ENCODE data around the gene APP.

APP gene

DNA sequence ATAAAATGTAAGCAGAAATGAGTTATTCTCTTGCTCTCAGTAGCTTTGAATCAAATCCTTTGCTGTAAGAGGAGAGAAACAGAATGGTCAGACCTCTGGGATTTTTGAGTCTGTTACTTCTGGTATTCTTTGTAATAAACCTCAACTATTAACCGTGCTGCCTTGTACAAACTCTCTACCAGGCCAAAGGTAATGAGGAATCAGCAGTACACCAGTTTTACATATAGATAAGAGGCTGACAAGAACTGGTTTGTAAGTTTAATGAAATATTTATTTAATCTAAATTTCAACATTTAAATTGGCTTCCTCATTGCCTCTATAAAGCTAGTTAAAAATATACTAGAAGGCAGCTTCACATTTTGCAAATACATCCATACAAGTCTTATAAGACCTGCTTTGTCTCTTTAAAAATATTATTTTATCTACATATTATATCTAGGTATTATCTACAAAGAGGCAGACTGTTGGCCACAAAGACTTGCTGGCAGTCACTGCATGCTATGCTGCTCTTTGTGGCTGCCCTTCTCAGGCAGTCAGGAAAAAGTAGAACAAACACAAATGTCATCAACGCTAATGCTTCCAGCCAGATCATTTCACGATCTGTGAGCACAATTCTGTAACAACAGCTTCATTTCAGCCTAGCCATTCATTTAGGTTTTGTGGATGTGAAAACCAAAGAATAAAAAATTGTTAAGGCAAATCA lies 262.8 kb downstream of the APP start:
- no peak for TF ChIP-seq ZNF561 (tag by site-specific recombination; IDR thresholded peaks at IDR 0.05; ENCODE audit: borderline replicate concordance)
- TF ChIP-seq ZNF473 (tag by site-specific recombination; IDR thresholded peaks at IDR 0.05) = no peak
- TF ChIP-seq ZBTB7A (tag by site-specific recombination; IDR thresholded peaks at IDR 0.05; ENCODE audit: low read depth) = no peak
- no peak for TF ChIP-seq ZNF391 (tag by site-specific recombination; IDR thresholded peaks at IDR 0.05; ENCODE audit: borderline replicate concordance, low read depth)
- no peak for TF ChIP-seq ZFP3 (tag by site-specific recombination; IDR thresholded peaks at IDR 0.05; ENCODE audit: low read depth)
- TF ChIP-seq, protein P1, sequence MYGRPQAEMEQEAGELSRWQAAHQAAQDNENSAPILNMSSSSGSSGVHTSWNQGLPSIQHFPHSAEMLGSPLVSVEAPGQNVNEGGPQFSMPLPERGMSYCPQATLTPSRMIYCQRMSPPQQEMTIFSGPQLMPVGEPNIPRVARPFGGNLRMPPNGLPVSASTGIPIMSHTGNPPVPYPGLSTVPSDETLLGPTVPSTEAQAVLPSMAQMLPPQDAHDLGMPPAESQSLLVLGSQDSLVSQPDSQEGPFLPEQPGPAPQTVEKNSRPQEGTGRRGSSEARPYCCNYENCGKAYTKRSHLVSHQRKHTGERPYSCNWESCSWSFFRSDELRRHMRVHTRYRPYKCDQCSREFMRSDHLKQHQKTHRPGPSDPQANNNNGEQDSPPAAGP (tag by site-specific recombination; IDR thresholded peaks at IDR 0.05) = no peak
- no peak for TF ChIP-seq WT1 (tag by site-specific recombination; IDR thresholded peaks at IDR 0.05)
- TF ChIP-seq ZNF830 (tag by site-specific recombination; IDR thresholded peaks at IDR 0.05; ENCODE audit: low read depth) = no peak
- TF ChIP-seq ZNF10 (tag by site-specific recombination; IDR thresholded peaks at IDR 0.05) = no peak
- no peak for TF ChIP-seq TCF7L2 (IDR thresholded peaks at IDR 0.05; ENCODE audit: borderline replicate concordance, low read depth, low read length)
- TF ChIP-seq ZFP69B (tag by site-specific recombination; IDR thresholded peaks at IDR 0.05) = no peak
- ChIA-PET CTCF (interaction anchor here (0.8 to 1.2 kb wide), 2 partner anchors 11 to 18 kb away, joined by 3 read pairs; no protein-coding TSS in a partner anchor), POLR2A (no interaction called here)
- H3K4me3 ChIP-seq (ENCODE audit: low read depth, low read length) = no peak overlapping the region
- H3K27ac ChIP-seq (ENCODE audit: extremely low read depth, low read depth, low read length) = no peak overlapping the region
- peaks cover 7 to 24% of the 10 kb centered on the region in 2 experiments; a peak in 2 of 3 replicates for H3K36me3 ChIP-seq (ENCODE audit: control insufficient read depth in 2 of 2, insufficient read depth in 1 of 2, low read length in 2 of 2)
- no peaks in the 10 kb centered on the region for H3K9me3 ChIP-seq (ENCODE audit: control insufficient read depth, insufficient read depth, low read depth, low read length)
- H3K4me1 ChIP-seq (ENCODE audit: control insufficient read depth, insufficient read depth, low read length) = no peaks in the 10 kb centered on the region

DNA sequence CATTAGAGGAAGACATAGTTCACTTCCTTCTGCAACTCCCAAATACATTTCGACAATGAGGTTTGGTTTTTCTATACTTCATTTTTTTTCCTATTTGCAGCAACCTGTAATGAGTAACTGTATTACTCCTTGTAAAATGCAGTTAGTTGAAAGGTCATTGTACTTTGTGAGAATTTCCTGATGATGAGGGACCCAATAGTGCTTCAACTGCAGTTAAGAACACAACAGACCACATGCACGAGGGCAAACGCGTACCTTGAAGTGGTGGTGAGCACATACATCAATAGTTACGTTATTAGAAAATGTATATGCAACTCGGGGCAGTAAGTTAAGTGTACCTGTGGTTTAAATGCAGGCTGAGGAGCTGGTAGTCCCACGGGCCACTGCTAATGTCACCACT lies 264.0 kb downstream of the APP start:
- TF ChIP-seq WT1 (tag by site-specific recombination; IDR thresholded peaks at IDR 0.05) (no peak), ZNF174 (tag by site-specific recombination; IDR thresholded peaks at IDR 0.05) (no peak)

DNA sequence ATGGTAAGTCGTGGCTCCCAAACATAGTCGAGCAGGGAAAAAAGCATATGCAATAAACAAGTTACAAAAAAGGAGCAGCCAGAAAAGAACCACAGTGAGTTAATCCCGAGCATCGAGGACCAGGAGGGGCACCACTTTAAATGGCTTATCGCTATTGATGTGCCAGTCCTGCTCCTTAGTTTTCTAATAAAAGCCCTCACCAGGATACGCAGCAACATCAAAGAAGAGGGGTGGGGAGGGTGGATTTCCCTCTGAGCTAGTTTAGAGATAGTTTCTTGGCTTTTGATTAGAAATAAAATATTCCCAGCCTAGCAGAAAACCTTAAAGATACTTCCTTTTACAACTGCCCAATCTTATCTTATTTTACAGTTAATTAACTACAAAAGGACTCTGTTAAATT lies 265.4 kb downstream of the APP start:
- Histone ChIP-seq H3K36me3 (ENCODE audit: control insufficient read depth in 2 of 2, insufficient read depth in 1 of 2, low read length in 2 of 2) (peaks cover 5 to 18% of the 10 kb centered on the region in 2 experiments; a peak in 2 of 3 replicates), H3K4me1 (ENCODE audit: control insufficient read depth, insufficient read depth, low read length) (no peaks in the 10 kb centered on the region), H3K9me3 (ENCODE audit: control insufficient read depth, insufficient read depth, low read depth, low read length) (no peaks in the 10 kb centered on the region), H3K4me3 (ENCODE audit: low read depth, low read length) (no peak overlapping the region), H3K27ac (ENCODE audit: extremely low read depth, low read depth, low read length) (no peak overlapping the region)
- ChIA-PET CTCF (interaction anchor here (0.6 kb wide), 1 partner anchor 23 kb away, joined by 3 read pairs; no protein-coding TSS in a partner anchor), POLR2A (no interaction called here)
- no peak for TF ChIP-seq ZNF624 (tag by site-specific recombination; IDR thresholded peaks at IDR 0.05)
- TF ChIP-seq, protein P2, sequence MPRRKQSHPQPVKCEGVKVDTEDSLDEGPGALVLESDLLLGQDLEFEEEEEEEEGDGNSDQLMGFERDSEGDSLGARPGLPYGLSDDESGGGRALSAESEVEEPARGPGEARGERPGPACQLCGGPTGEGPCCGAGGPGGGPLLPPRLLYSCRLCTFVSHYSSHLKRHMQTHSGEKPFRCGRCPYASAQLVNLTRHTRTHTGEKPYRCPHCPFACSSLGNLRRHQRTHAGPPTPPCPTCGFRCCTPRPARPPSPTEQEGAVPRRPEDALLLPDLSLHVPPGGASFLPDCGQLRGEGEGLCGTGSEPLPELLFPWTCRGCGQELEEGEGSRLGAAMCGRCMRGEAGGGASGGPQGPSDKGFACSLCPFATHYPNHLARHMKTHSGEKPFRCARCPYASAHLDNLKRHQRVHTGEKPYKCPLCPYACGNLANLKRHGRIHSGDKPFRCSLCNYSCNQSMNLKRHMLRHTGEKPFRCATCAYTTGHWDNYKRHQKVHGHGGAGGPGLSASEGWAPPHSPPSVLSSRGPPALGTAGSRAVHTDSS (tag by site-specific recombination; IDR thresholded peaks at IDR 0.05) = no peak
- TF ChIP-seq ZNF510 (tag by site-specific recombination; IDR thresholded peaks at IDR 0.05; ENCODE audit: insufficient replicate concordance) = no peak
- TF ChIP-seq ZNF548 (tag by site-specific recombination; IDR thresholded peaks at IDR 0.05) = no peak
- no peak for TF ChIP-seq ZNF426 (tag by site-specific recombination; IDR thresholded peaks at IDR 0.05)
- no peak for TF ChIP-seq SCRT1 (tag by site-specific recombination; IDR thresholded peaks at IDR 0.05; ENCODE audit: borderline replicate concordance)
- TF ChIP-seq, protein P3, sequence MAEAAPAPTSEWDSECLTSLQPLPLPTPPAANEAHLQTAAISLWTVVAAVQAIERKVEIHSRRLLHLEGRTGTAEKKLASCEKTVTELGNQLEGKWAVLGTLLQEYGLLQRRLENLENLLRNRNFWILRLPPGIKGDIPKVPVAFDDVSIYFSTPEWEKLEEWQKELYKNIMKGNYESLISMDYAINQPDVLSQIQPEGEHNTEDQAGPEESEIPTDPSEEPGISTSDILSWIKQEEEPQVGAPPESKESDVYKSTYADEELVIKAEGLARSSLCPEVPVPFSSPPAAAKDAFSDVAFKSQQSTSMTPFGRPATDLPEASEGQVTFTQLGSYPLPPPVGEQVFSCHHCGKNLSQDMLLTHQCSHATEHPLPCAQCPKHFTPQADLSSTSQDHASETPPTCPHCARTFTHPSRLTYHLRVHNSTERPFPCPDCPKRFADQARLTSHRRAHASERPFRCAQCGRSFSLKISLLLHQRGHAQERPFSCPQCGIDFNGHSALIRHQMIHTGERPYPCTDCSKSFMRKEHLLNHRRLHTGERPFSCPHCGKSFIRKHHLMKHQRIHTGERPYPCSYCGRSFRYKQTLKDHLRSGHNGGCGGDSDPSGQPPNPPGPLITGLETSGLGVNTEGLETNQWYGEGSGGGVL (tag by site-specific recombination; IDR thresholded peaks at IDR 0.05) = no peak
- TF ChIP-seq ZNF146 (tag by site-specific recombination; IDR thresholded peaks at IDR 0.05) = no peak
- TF ChIP-seq, protein P4, sequence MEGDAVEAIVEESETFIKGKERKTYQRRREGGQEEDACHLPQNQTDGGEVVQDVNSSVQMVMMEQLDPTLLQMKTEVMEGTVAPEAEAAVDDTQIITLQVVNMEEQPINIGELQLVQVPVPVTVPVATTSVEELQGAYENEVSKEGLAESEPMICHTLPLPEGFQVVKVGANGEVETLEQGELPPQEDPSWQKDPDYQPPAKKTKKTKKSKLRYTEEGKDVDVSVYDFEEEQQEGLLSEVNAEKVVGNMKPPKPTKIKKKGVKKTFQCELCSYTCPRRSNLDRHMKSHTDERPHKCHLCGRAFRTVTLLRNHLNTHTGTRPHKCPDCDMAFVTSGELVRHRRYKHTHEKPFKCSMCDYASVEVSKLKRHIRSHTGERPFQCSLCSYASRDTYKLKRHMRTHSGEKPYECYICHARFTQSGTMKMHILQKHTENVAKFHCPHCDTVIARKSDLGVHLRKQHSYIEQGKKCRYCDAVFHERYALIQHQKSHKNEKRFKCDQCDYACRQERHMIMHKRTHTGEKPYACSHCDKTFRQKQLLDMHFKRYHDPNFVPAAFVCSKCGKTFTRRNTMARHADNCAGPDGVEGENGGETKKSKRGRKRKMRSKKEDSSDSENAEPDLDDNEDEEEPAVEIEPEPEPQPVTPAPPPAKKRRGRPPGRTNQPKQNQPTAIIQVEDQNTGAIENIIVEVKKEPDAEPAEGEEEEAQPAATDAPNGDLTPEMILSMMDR (tag by site-specific recombination; IDR thresholded peaks at IDR 0.05) = no peak
- no peak for TF ChIP-seq ZBTB17 (tag by site-specific recombination; IDR thresholded peaks at IDR 0.05)
- TF ChIP-seq YY2 (tag by site-specific recombination; IDR thresholded peaks at IDR 0.05) = no peak
- TF ChIP-seq ZNF768 (tag by site-specific recombination; IDR thresholded peaks at IDR 0.05) = no peak
- TF ChIP-seq ZNF341 (tag by site-specific recombination; IDR thresholded peaks at IDR 0.05; ENCODE audit: low read depth) = no peak
- no peak for TF ChIP-seq ZBTB20 (tag by site-specific recombination; IDR thresholded peaks at IDR 0.05)

More for the DNA sequence above, 264.0 kb downstream of the APP start:
- Histone ChIP-seq H3K27ac (ENCODE audit: extremely low read depth, low read depth, low read length) (no peak overlapping the region), H3K36me3 (ENCODE audit: control insufficient read depth in 2 of 2, insufficient read depth in 1 of 2, low read length in 2 of 2) (peaks cover 7 to 19% of the 10 kb centered on the region in 2 experiments; a peak in 2 of 3 replicates), H3K4me1 (ENCODE audit: control insufficient read depth, insufficient read depth, low read length) (no peaks in the 10 kb centered on the region), H3K4me3 (ENCODE audit: low read depth, low read length) (no peak overlapping the region), H3K9me3 (ENCODE audit: control insufficient read depth, insufficient read depth, low read depth, low read length) (no peaks in the 10 kb centered on the region)
- ChIA-PET CTCF (no interaction called here), POLR2A (no interaction called here)

All from HEK293 (cell line).